ENCODE measurements around the gene NKX3-2. TPM values are rescaled to one million over a fixed set of nuclear protein-coding genes. Genes with fewer than 3 reads are reported as not detected.

Gene NKX3-2
- total and polyA plus RNA-seq, 10 donors, result 0.57 to 3.1 (median 1.6) TPM

DNA sequence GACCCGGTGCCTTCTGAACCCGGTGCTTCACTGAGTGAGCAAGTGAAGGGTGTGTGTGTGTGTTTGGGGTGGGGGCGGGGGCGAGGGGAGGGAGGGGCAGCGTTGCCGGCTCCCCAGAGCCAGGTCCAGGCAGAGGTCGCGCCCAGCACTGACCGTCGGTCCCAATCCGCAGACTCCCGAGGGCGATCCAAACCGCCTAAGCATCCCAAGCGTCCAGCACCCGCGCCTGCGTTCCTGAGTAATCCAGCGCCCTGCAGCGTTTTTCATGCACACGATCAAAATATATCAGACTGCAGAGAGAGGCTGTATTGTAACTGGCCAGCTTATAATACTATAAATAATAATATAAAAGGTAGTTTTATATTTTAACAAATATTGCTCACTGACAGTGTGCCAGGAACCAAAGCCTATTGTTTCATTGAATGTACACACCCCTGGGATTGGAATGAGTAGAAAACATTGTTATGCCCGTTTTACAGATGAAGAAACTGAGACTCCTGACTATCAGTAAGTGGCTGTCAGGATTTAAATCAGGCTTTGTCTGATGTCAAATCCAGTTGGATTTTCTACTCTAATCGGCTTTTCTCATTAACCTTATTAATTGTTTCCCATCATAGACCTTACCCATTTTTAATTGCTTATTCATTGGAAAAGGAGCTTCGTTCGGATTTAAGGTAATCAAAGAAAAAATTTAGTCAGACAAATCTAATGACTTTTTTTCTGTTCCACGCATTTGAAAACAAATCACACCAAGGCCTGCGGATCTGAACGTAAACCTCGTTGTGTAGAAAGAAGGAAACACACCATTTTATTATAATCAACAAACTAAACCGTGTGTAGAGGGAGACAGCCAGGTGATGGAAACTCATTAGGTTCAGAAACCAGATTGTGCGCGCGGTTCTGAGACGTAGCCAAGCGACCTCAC, 4.0 kb upstream of the NKX3-2 start:
- WGBS, 5 donors, result 9 to 13% (median 10%) methylated on average over 26 to 35 of the region's 35 CpGs
- peaks cover 10 to 96% (median 68%) of the 10 kb centered on the region in 7 donors for H3K27me3 ChIP-seq (replicated peaks in 1 of 7)
- peak overlapping the region; percentile 35 to 76 (median 51) for H3K4me3 ChIP-seq
- peak overlapping the region in 1 of 8 donors; percentile 13 for H3K27ac ChIP-seq
- TF ChIP-seq, protein P1, sequence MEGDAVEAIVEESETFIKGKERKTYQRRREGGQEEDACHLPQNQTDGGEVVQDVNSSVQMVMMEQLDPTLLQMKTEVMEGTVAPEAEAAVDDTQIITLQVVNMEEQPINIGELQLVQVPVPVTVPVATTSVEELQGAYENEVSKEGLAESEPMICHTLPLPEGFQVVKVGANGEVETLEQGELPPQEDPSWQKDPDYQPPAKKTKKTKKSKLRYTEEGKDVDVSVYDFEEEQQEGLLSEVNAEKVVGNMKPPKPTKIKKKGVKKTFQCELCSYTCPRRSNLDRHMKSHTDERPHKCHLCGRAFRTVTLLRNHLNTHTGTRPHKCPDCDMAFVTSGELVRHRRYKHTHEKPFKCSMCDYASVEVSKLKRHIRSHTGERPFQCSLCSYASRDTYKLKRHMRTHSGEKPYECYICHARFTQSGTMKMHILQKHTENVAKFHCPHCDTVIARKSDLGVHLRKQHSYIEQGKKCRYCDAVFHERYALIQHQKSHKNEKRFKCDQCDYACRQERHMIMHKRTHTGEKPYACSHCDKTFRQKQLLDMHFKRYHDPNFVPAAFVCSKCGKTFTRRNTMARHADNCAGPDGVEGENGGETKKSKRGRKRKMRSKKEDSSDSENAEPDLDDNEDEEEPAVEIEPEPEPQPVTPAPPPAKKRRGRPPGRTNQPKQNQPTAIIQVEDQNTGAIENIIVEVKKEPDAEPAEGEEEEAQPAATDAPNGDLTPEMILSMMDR (IDR thresholded peaks at IDR 0.05 in 8 of 11, conservative IDR thresholded peaks at IDR 0.05 in 3 of 11), result no peak
- no peak for TF ChIP-seq POLR2A (IDR thresholded peaks at IDR 0.05)
- TF ChIP-seq POLR2AphosphoS5 (IDR thresholded peaks at IDR 0.05), result no peak
- peaks cover 0 to 11% (median 1%) of the 10 kb centered on the region in 8 donors for H3K9me3 ChIP-seq
- peaks cover 21 to 63% (median 50%) of the 10 kb centered on the region in 6 donors for H3K4me1 ChIP-seq
- intact Hi-C loops (cut with DNase I; ENCODE audit: low total_unique reads), result loop anchor here (5.0 kb wide), 2 partner anchors 696 to 821 kb away; no protein-coding TSS in a partner anchor
- H3K36me3 ChIP-seq, result no peaks in the 10 kb centered on the region
- DNase-seq, result peak; percentile 69

DNA sequence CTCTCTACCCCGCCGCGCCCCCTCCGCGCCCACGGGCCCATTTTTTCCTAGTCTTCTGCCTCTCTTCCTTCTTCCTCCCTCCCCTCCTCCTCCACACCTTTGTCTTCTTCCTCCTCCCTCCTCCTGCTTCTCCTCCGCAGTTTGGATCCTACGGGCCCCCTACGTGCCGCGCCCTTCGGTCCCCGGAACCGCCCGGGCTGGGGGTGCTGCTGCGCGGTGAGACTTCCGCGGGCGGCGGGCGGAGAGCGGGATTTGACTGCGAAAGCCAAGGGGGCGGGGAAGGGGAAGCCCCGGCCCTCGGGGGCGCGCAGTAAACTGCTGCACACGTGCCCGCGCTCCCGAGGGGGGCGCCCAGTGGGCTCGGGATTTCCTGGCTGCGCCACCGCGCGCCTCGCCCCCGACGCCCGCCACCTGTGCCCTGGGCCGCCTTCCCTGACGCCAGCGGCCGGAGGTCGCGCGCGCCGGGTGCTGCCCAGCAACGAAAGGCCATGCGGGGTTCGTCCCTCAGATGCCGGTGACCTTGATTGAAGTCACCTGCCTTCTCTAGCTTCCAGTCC, 3.3 kb upstream of the NKX3-2 start:
- no peaks in the 10 kb centered on the region for H3K36me3 ChIP-seq
- peaks cover 0 to 13% (median 1%) of the 10 kb centered on the region in 8 donors for H3K9me3 ChIP-seq
- TF ChIP-seq, protein P1 (IDR thresholded peaks at IDR 0.05 in 8 of 11, conservative IDR thresholded peaks at IDR 0.05 in 3 of 11), result peak in 1 of 11 experiments; percentile 3
- peak in 1 of 3 donors; percentile 41 for TF ChIP-seq POLR2AphosphoS5 (IDR thresholded peaks at IDR 0.05)
- no peak for TF ChIP-seq POLR2A (IDR thresholded peaks at IDR 0.05)
- intact Hi-C loops (cut with DNase I; ENCODE audit: low total_unique reads), result loop anchor here (5.0 kb wide), 2 partner anchors 695 to 820 kb away; no protein-coding TSS in a partner anchor
- peak; percentile 80 for DNase-seq
- H3K4me1 ChIP-seq, result peaks cover 27 to 70% (median 54%) of the 10 kb centered on the region in 6 donors
- peak overlapping the region; percentile 35 to 76 (median 51) for H3K4me3 ChIP-seq
- peaks cover 10 to 98% (median 76%) of the 10 kb centered on the region in 7 donors for H3K27me3 ChIP-seq (replicated peaks in 1 of 7)
- WGBS, 5 donors, result 0 to 4% (median 1%) methylated on average over 23 to 56 of the region's 56 CpGs
- peak overlapping the region in 5 of 8 donors; percentile 1 to 45 (median 14) for H3K27ac ChIP-seq

DNA sequence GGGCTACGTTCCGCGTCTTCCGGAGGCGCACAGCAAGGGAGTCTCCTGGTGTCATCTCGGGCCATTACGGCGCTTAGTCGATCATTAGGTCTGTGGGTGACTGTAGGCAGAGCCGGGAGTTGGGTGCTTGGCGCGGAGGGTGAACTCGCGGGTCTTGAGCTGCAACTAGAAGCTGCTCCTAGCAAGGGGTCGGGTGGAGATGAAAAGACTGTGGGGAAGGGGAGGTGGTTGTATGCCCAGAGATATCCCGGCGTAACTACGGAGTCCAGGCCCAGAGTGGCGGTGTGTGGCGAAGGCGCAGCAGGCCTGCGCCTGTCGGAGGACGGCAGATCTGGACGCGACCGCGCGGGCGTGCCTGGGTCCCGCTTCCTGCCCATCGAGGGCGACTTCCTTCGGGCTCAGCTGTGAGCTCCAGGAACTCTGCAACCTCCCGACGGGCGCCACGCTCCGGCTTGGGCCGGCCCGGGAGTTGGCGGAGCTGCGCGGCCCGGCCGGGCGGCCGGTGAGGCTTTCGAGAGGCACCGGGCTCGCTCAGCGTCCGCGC, 2.7 kb upstream of the NKX3-2 start:
- TF ChIP-seq POLR2A (IDR thresholded peaks at IDR 0.05), result no peak
- TF ChIP-seq POLR2AphosphoS5 (IDR thresholded peaks at IDR 0.05), result peak in 2 of 3 donors; percentile 43 to 47
- TF ChIP-seq, protein P1 (IDR thresholded peaks at IDR 0.05 in 8 of 11, conservative IDR thresholded peaks at IDR 0.05 in 3 of 11), result no peak
- Histone ChIP-seq H3K36me3 (no peaks in the 10 kb centered on the region), H3K4me1 (peaks cover 32 to 76% (median 59%) of the 10 kb centered on the region in 6 donors), H3K4me3 (peak overlapping the region; percentile 35 to 76 (median 51)), H3K9me3 (peaks cover 0 to 13% (median under 1%) of the 10 kb centered on the region in 8 donors), H3K27ac (peak overlapping the region in 5 of 8 donors; percentile 1 to 45 (median 14)), H3K27me3 (replicated peaks in 1 of 7) (peaks cover 14 to 98% (median 81%) of the 10 kb centered on the region in 7 donors)
- 2 to 9% (median 4%) methylated on average over 24 to 54 of the region's 54 CpGs for WGBS, 5 donors
- peak; percentile 83 for DNase-seq
- intact Hi-C loops (cut with DNase I; ENCODE audit: low total_unique reads), result loop anchor here (5.0 kb wide), 2 partner anchors 695 to 820 kb away; no protein-coding TSS in a partner anchor
